Measurements from ENCODE around the gene PLEKHM2. TPM values are rescaled to one million over a fixed set of nuclear protein-coding genes. Genes with fewer than 3 reads are reported as not detected.

Gene PLEKHM2
- total RNA-seq, 1 experiment from 2014 or later, result 38.5 TPM

- Histone ChIP-seq H3K36me3 (ENCODE audit: control insufficient read depth in 1 of 2, insufficient read depth in 2 of 2, low read length in 2 of 2) (no peaks in the 10 kb centered on the region), H3K4me3 (replicated peaks in 1 of 2; ENCODE audit: low read depth in 1 of 2, low read length in 2 of 2) (no peak overlapping the region), H3K9me3 (ENCODE audit: control insufficient read depth in 1 of 2, insufficient read depth in 1 of 2, low read depth in 1 of 2, low read length in 2 of 2) (no peaks in the 10 kb centered on the region), H3K4me1 (ENCODE audit: control insufficient read depth in 1 of 2, insufficient read depth in 2 of 2, low read length in 2 of 2) (peaks cover 6 to 10% of the 10 kb centered on the region in 2 experiments; a peak in 3 of 4 replicates), H3K27ac (ENCODE audit: low read depth, low read length) (no peak overlapping the region; the same call in 1 of the 2 replicates), H2AFZ (ENCODE audit: low read depth, low read length, poor library complexity, severe bottlenecking) (no peak overlapping the region), H4K20me1 (ENCODE audit: insufficient read depth) (no peaks in the 10 kb centered on the region), H3K27me3 (ENCODE audit: insufficient read depth, low read length) (no peaks in the 10 kb centered on the region), H3K79me2 (ENCODE audit: insufficient read depth, low read length) (no peaks in the 10 kb centered on the region), H3K9ac (ENCODE audit: low read length) (no peak overlapping the region), H3K4me2 (ENCODE audit: low read length) (no peak overlapping the region), H3K9me2 (ENCODE audit: insufficient read depth) (no peaks in the 10 kb centered on the region)
- BruUV-seq (replicated peaks), result no TSS peak
- ChIA-PET RAD21 (ENCODE audit: low non-redundant PET in 1 of 2, low total read pairs in 2 of 2, uncharacterized antibody in 2 of 2, unreplicated experiment in 2 of 2) (no interaction called here), CTCF (no interaction called here), POLR2A (no interaction called here)
- TF ChIP-seq SIN3A (IDR thresholded peaks at IDR 0.05; ENCODE audit: low read depth) (no peak), RAD21 (IDR thresholded peaks at IDR 0.05; ENCODE audit: low read depth) (no peak), EZH2phosphoT487 (IDR thresholded peaks at IDR 0.05; ENCODE audit: borderline replicate concordance) (no peak), CBX3 (IDR thresholded peaks at IDR 0.05; ENCODE audit: low read depth) (no peak), SRF (IDR thresholded peaks at IDR 0.05; ENCODE audit: low read depth) (no peak), POLR2AphosphoS5 (IDR thresholded peaks at IDR 0.05; ENCODE audit: low read depth, low read length) (no peak), JUND (IDR thresholded peaks at IDR 0.05) (no peak), CEBPB (IDR thresholded peaks at IDR 0.05; ENCODE audit: low read depth) (no peak), REST (IDR thresholded peaks at IDR 0.05; ENCODE audit: low read depth) (no peak), POLR2A (IDR thresholded peaks at IDR 0.05; ENCODE audit: borderline replicate concordance, extremely low read depth, insufficient read depth, insufficient read length) (no peak), YY1 (IDR thresholded peaks at IDR 0.05; ENCODE audit: extremely low read depth, insufficient replicate concordance, low read depth, low read length) (no peak)
- intact Hi-C loops (cut with micrococcal nuclease), result no loop called here
- no peak for ATAC-seq
- DNase-seq (ENCODE audit: low read depth, low spot score), result no peak
Observed at GRCh38 chr1:15737324-15738319, 53.5 kb downstream of the PLEKHM2 start.

Measured in HCT116 (cell line).